T-helper 22 cell (primary cell): ENCODE data around the gene MSTN.

Source experiments
- DNase-seq: peaks from one replicate; pipeline ENCODE4 v3.0.0-alpha.2; 2020; ENCODE audit warnings: low read depth

Gene MSTN

DNA sequence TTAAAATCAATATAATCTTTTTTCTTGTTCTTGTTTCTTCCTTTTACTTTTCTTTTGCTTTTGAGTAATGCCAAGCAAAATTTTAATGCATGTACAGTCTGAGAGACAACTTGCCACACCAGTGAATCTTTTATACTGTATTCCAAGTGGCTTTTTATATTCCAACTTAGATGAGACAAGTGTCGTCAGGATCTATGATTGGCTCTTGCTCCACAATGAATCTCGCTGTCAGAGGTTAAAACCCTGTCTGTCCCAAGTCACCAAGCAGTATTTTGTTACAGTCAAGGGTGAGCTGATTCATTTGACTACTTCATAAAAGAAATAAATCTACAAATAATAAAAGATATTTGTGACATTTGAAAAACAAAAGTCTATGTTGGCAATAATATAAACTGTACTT, at the start of gene MSTN:
Gene MSTN, minus strand, starts transcription at position 129 of the 400 bp plus-strand sequence. CDS start 133 bp downstream, outside the sequence.
- no peak for DNase-seq

DNA sequence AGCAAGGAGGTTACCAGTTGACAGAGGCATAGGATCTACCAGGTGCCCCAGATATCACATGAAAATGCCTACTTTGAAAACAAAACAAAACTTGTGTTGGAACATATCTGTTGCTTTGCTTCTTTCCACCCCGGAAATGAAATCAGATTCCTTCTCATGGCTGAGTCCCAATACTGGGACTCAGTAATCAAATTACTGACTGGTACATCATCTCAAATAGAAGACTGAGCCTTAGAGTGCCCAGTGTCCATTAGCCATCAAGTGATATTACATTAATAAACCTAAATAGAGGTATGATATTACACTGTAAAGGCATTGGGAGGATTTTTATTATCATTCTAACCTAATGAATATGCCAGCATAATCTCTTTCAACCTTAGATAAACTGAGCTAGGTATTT, 48.6 kb upstream of the MSTN start:
- DNase-seq: no peak

- no peak for DNase-seq
Measured at GRCh38 chr2:190110699-190111098, 48.2 kb upstream of the MSTN start.

DNA sequence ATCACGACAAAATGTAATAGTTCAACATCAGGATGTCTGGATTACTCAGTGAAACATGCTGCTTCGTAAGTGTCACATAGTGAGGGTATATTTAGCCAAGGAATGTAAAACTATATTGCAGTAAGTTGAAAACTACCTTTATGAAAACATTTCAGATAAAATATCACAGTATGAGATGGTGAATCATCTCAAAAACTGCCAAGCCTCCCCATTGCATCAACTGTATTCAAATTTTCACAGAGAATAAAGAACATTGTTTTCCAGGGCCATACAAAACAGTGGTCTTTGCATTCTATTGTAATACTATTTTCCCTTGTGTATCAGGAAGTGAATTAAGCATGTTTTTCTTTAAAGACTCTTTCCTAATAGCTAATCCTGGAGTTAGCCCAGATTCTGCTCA, 47.6 kb upstream of the MSTN start:
- no peak for DNase-seq

DNA sequence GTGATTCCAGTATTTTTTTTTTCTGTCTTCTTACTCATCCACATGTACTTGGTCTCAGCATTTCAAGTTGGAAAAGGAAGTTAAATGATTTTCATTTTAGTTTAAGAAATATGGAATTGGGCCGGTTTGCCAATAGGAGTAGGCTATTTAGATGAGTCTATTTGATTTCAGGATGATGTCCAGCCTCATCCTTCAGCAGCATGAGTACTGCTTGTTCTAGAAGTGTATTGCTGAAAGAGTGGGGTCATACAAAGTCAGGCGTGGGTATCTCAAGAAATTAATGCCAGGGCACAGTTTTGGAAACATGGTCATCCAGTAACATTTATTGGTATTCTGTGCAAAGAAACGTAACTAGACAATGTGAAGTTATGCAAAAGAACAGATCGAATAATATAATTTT, 44.9 kb upstream of the MSTN start:
- no peak for DNase-seq

- DNase-seq: no peak
Measured at GRCh38 chr2:190106783-190107182, 44.3 kb upstream of the MSTN start.

- DNase-seq: no peak
Measured at GRCh38 chr2:190105554-190105953, 43.0 kb upstream of the MSTN start.

GRCh38 chr2:190103144-190103543, 40.6 kb upstream of the MSTN start:
- DNase-seq: no peak

DNA sequence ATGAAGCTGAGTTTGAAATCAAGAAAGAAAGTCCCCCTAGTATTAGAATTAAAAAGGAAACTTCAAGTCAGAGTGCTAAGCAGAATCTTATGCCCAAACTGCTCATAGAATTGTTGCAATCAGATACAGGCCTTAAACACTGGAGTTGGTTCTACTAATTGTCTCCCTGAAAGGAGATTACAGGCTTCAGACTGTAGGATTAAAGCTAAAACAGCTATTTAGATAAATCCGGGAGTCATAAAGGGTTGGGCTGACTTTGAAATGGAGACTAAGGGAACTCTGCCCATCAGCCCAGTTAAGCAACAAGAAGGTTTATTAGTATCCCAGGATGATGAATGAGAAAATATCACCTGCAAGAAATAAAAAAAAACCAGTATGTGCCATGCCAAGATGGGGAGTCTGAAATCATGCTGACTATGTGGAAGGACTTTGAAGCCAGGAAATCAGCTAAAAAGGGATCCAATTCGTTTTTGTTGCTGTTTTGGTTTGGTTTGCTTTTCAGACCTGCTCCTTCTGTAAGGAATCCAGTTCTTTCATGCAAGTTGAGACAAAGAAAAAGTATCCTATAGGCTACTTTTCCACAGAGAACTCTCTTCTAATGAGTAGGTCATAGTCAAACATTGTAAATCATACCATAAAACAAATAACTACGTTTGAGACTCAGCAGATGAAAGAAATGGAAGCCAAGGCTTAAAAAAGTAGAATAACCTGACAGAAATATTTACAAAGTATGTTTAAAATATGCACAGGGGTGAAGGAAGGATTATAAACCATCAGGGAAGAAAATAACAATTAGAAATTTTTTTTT, 37.6 kb upstream of the MSTN start:
- DNase-seq: no peak

GRCh38 chr2:190098851-190099250, 36.3 kb upstream of the MSTN start:
- DNase-seq: no peak

GRCh38 chr2:190097115-190097514, 34.6 kb upstream of the MSTN start:
- no peak for DNase-seq

DNA sequence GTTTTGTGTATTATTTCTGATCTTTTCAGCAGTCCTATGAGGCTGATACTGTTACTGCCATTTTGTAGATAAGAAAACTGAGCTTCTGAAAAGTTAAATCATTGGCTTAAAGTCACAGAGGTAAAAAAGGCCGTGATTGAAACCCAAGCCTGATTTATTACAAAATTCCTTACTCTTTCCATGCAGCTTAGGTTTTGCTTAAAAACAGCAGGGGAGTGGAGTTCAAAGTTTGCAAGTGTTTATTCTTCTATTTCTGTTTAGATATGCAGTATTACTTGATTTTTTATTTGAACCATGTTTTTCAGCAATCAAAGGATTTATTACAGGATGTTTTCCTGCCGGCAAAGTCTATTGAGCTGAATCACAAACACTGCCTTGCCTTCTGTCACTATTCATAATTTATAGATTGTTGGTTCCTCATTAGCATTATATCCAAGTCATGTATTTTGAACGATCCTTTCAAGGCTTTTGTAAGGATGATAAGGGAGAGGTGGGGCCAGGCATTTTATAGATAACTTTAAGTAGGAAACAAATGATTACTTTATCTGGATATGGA, 31.9 kb upstream of the MSTN start:
- DNase-seq: no peak

GRCh38 chr2:190093793-190094192, 31.3 kb upstream of the MSTN start:
- DNase-seq: no peak

DNA sequence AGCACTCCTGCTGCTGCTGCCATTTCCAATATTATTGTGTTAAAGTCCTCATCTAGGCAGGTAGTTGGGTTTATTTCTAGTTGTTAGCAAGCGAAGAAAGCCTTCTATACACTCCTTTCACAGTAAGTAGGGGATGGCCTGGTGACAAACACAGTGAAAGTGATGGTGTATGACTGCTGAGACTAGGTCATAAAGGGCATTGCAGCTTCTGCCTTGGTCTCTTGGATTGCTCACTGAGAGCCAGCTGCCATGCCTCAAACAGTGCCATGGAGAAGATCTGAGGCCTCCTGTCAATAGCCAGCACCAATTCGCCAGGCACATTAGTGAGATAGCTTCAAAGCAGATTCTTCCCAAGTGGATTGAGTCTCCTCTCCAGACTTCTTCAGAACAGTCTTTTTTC, 27.6 kb upstream of the MSTN start:
- DNase-seq: no peak

GRCh38 chr2:190088917-190089316, 26.4 kb upstream of the MSTN start:
- no peak for DNase-seq

- no peak for DNase-seq
Measured at GRCh38 chr2:190084704-190085103, 22.2 kb upstream of the MSTN start.

GRCh38 chr2:190082118-190082517, 19.6 kb upstream of the MSTN start:
- no peak for DNase-seq

GRCh38 chr2:190080527-190081049, 18.1 kb upstream of the MSTN start:
- DNase-seq: no peak

- no peak for DNase-seq
Measured at GRCh38 chr2:190079160-190079559, 16.6 kb upstream of the MSTN start.

DNA sequence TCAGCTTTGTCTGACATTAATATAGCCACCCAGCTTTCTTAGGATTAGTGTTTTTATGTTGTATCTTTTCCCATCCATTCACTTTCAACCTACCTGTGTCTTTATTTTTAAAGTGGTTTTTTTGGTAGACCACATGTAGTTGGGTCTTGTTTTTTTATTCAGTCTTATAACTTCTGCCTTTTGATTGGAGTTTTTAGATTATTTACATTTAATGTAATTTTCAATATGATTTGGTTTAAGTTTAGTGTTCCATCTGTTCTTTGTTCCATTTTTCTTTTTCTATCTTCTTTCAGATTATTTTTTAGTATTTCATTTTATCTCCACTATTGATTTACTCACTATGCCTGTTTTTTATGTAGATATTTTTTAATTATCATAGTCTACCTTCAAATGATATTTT, 13.1 kb upstream of the MSTN start:
- no peak for DNase-seq

DNA sequence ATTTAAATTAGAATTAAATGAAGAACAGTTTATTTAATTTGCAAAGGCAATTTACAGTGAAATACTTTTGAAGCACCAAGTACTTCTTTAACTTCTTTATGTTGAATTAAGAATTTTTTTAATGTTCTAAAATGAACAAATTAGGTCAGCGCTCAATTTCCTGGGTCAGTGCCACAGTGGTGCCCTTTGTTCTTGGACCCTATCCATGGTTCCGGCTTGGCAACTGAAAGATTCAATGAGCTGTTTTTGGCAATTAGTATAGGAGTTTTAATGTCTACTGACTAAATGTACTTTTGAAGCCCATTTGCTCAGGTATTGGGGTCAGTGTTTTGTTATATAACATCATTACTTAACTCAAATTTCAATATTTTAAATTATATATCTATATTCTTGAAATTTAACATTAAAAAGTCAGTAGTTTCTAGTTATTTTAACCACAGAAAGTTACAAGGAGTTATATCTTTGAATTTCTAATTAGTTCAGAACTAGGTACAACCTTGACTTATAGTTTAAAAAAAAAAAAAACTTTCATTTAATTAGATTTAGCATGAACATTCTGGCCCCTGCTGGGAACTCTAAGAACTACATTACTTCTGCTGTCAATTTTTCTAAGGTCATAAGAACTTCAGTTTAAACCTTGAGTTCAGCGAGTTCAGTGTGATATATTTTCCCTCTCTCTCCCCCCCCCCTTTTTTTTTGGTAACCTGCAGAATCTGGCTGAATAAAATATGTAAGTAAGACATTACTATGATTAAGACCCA, 7.6 kb upstream of the MSTN start:
- no peak for DNase-seq

GRCh38 chr2:190068764-190069163, 6.2 kb upstream of the MSTN start:
- no peak for DNase-seq

DNA sequence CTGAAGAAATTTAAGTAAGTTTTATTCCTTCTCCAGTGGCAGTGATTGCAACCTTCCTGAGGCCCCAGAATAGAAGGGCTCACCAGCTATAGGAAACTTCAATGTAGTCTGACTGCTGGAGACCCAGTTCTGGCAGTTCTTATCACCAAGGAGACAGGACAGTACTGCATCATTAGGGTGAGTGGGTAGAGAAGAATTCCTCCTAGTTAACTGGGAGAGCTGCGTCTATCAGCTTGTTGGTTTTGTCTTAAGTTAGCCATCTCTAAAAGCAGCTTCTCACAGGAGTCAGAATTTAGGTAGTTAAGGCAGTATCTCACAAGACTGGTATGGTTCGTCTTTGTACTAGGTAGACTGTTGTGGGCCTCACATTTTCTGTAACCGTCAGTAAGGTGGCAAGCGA, 3.3 kb upstream of the MSTN start:
- no peak for DNase-seq
